Type B pancreatic cell (in vitro differentiated cells): ENCODE data around the gene UBE2S. TPM values are rescaled to one million over a fixed set of nuclear protein-coding genes. Genes with fewer than 3 reads are reported as not detected.
A peak's percentile ranks its signal among the peaks of the same experiment; 100 is the strongest.
"Not testable (repeated sequence)": the region's sequence is repeated elsewhere in the genome, so short reads cannot be mapped to it uniquely, and the experiment has no call there.

ENCODE experiments used
- DNase-seq: peaks from one replicate; pipeline ENCODE4 v3.0.0; 2021; ENCODE audit warnings: mixed read lengths; ENCODE audit not compliant: unreplicated experiment; ENCODE audit errors: extremely low spot score
- H3K27ac Mint-ChIP-seq: 2 replicates; pipeline ENCODE4 v1.8.0; 2021; ENCODE audit warnings: mild to moderate bottlenecking, mixed read lengths
- H3K27me3 Mint-ChIP-seq: 2 replicates; pipeline ENCODE4 v1.8.0; 2021; ENCODE audit warnings: mixed read lengths
- H3K36me3 Mint-ChIP-seq: 2 replicates; pipeline ENCODE4 v1.8.0; 2021; ENCODE audit warnings: mixed read lengths
- H3K4me1 Mint-ChIP-seq: one replicate; pipeline ENCODE4 v1.8.0; 2021; ENCODE audit warnings: mixed read lengths; ENCODE audit not compliant: unreplicated experiment
- H3K4me3 Mint-ChIP-seq: 2 replicates; pipeline ENCODE4 v1.8.0; 2021; ENCODE audit warnings: mild to moderate bottlenecking, mixed read lengths
- H3K9me3 Mint-ChIP-seq: 2 replicates; pipeline ENCODE4 v1.8.0; 2021; ENCODE audit warnings: mixed read lengths
- CTCF ChIP-seq: fragments of 200-600 bp; sonication (generic); conservative IDR thresholded peaks from 2 replicates; pipeline ENCODE4 v1.5.0; 2021; ENCODE audit warnings: antibody characterized with exemption, mild to moderate bottlenecking
- total RNA-seq: library from RNA; stranded (reverse); gene quantifications from 2 replicates; pipeline ENCODE4 v1.2.1, GENCODE V29; 2021; ENCODE audit warnings: low replicate concordance

Gene UBE2S
- total RNA-seq, 1 donor from 2014 or later = 91.3 TPM

GRCh38 chr19:55451965-55452748, 44.6 kb upstream of the UBE2S start:
- H3K4me3 Mint-ChIP-seq = peak overlapping the region; percentile 77
- H3K4me1 Mint-ChIP-seq = peaks cover 12% of the 10 kb centered on the region
- H3K27me3 Mint-ChIP-seq = peaks cover 29% of the 10 kb centered on the region
- no peak for TF ChIP-seq CTCF
- peaks cover 8% of the 10 kb centered on the region for H3K36me3 Mint-ChIP-seq
- H3K9me3 Mint-ChIP-seq = no peaks in the 10 kb centered on the region
- H3K27ac Mint-ChIP-seq = no peak overlapping the region
- no peak for DNase-seq

GRCh38 chr19:55451163-55451964, 43.8 kb upstream of the UBE2S start:
- no peaks in the 10 kb centered on the region for H3K9me3 Mint-ChIP-seq
- no peak overlapping the region for H3K27ac Mint-ChIP-seq
- peak overlapping the region; percentile 77 for H3K4me3 Mint-ChIP-seq
- DNase-seq = no peak
- H3K27me3 Mint-ChIP-seq = peaks cover 29% of the 10 kb centered on the region
- peaks cover 12% of the 10 kb centered on the region for H3K4me1 Mint-ChIP-seq
- no peak for TF ChIP-seq CTCF
- peaks cover 8% of the 10 kb centered on the region for H3K36me3 Mint-ChIP-seq

DNA sequence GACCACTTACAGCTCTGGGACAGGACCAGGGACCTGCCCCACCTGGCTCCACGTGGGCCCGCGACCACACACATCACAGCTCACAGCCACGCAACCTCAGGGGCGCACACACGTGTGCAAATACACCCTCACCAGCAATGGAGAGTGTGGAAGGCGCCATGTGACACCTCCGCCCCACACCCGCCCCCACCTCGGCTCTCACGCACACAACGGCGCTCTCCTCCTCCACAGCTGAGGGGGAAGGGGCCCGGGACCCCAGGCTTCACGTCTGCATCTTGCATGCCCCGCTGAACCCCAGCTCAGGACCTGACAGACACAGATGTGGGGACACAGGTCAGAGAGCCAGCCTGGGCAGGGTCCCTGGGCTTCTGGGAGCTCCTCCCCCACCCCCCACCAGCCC, 41.9 kb upstream of the UBE2S start:
- H3K4me1 Mint-ChIP-seq = peaks cover 12% of the 10 kb centered on the region
- peaks cover 8% of the 10 kb centered on the region for H3K36me3 Mint-ChIP-seq
- H3K27me3 Mint-ChIP-seq = peaks cover 38% of the 10 kb centered on the region
- TF ChIP-seq CTCF = no peak
- H3K9me3 Mint-ChIP-seq = no peaks in the 10 kb centered on the region
- H3K4me3 Mint-ChIP-seq = no peak overlapping the region
- no peak for DNase-seq
- H3K27ac Mint-ChIP-seq = no peak overlapping the region

DNA sequence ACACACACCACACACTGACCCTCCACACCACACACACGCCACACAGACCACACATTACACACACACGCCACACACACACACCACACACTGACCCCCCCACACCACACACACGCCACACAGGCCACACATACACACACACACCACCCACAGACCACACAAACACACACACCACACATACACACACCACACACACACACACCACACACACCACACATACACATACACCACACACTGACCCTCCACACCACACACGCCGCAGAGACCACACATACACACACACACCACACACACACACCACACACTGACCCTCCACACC, 40.5 kb upstream of the UBE2S start:
- not testable (repeated sequence) for H3K4me3 Mint-ChIP-seq, H3K4me1 Mint-ChIP-seq, H3K9me3 Mint-ChIP-seq, H3K27ac Mint-ChIP-seq, H3K36me3 Mint-ChIP-seq, DNase-seq
- peaks cover 41% of the 10 kb centered on the region for H3K27me3 Mint-ChIP-seq

DNA sequence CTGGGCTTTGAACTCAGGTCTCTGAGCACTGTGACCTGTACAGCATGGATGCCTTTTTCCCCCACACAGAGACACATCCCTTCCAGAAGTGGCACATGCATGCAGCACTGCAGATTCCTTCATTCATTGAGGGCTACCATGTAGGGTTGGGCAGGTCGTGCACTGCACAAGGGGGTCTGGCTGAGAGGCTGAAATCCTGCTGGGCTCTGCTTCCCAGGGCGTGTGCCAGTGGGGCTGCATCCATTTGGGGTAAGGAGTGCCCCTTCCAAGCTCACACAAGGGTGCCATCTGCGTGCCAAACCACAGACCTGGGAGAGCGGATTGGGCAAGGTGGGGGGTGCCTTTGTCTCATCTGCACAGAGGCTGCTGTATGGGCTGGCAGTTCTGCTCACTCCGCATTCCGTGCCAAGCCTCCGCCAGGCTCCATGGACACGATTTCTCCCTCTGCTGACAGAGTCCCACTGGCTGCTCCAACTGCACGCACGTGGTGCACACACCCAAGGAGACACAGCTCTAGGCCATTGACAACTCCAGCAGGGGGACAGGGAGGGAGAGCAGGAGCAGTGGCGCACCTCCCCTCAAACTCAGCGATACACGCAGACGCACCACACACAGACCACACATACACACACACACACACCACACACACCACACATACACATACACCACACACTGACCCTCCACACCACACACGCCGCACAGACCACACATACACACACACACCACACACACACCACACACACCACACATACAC, 40.0 kb upstream of the UBE2S start:
- Mint-ChIP-seq H3K36me3 (no peaks in the 10 kb centered on the region), H3K27ac (no peak overlapping the region), H3K4me3 (no peak overlapping the region), H3K9me3 (no peaks in the 10 kb centered on the region), H3K4me1 (no peaks in the 10 kb centered on the region), H3K27me3 (peaks cover 42% of the 10 kb centered on the region)
- no peak for TF ChIP-seq CTCF
- DNase-seq = no peak
